K562 (cell line): ENCODE results near the gene TBC1D32. TPM values are rescaled to one million over a fixed set of nuclear protein-coding genes. Genes with fewer than 3 reads are reported as not detected.
A peak's percentile ranks its signal among the peaks of the same experiment; 100 is the strongest.

Source experiments
- ATAC-seq: fragments of 200-7000 bp; cut with Tn5 transposase; 3 replicates; pipeline ENCODE4 v1.9.1; 2020; ENCODE audit warnings: moderate library complexity
- BruUV-seq: library from RNA; stranded (reverse); fragments of 400-500 nt; replicated peaks from 2 replicates; lab custom pipeline; 2021; lab: Mats Ljungman, UMichigan
- CTCF ChIA-PET: fragments of 300-600 bp; formaldehyde crosslinking; extraction: SDS; loops from one replicate; lab custom pipeline; 2021; ENCODE audit warnings: low intra/inter-chr PET ratio; lab: Yijun Ruan, JAX
- POLR2A ChIA-PET: fragments of 300-600, 350-650 bp; sonication (Branson Sonifier 250); formaldehyde crosslinking; extraction: SDS; loops from one replicate; lab custom pipeline; 2021; ENCODE audit warnings: antibody characterized with exemption, inconsistent platforms; lab: Yijun Ruan, JAX
- DNase-seq, 4 experiments: peaks; one replicate each; pipeline versions ENCODE4 v3.0.0 to v3.0.0-alpha.2; 2011 to 2018; ENCODE audit warnings: low spot score in 3 of 4, mixed read lengths in 3 of 4; ENCODE audit errors: extremely low read depth in 1 of 4
- FAIRE-seq: peaks from 2 replicates; lab custom pipeline; 2011; peaks lifted over from hg19 to GRCh38; lab: Jason Lieb, UNC
- H2AFZ ChIP-seq: 2 replicates; pipeline ENCODE4 v1.6.0; 2011; ENCODE audit warnings: low read depth, low read length, control low read depth, inconsistent platforms
- H3K27ac ChIP-seq: fragments of 200-600 bp; 3 replicates; pipeline ENCODE4 v1.8.0; 2011; ENCODE audit warnings: low read depth, mild to moderate bottlenecking, control low read depth, inconsistent platforms, low read length, moderate library complexity, mixed read lengths; ENCODE audit errors: extremely low read depth
- H3K27me3 ChIP-seq, 2 experiments: fragments of 300-600 bp in 1 of 2; 2 replicates in 1 of 2; 3 replicates in 1 of 2; pipeline versions ENCODE4 v1.6.0 to v1.8.0; 2011; ENCODE audit warnings: inconsistent platforms in 2 of 2, low read length in 2 of 2, mild to moderate bottlenecking in 1 of 2, mixed read lengths in 1 of 2, moderate library complexity in 1 of 2; ENCODE audit not compliant: control insufficient read depth in 2 of 2, insufficient read depth in 2 of 2
- H3K36me3 ChIP-seq: fragments of 300-600 bp; 3 replicates; pipeline ENCODE4 v1.8.0; 2011; ENCODE audit warnings: mild to moderate bottlenecking, low read length, inconsistent platforms; ENCODE audit not compliant: control insufficient read depth, insufficient read depth
- H3K4me1 ChIP-seq, 2 experiments: fragments of 200-600 bp in 1 of 2; replicated peaks in 1 of 2; 2 replicates in 1 of 2; 3 replicates in 1 of 2; pipeline versions ENCODE4 v1.5.1 to v1.8.0; 2011; ENCODE audit warnings: inconsistent platforms in 2 of 2, low read length in 2 of 2, mild to moderate bottlenecking in 1 of 2, mixed read lengths in 1 of 2, moderate library complexity in 1 of 2; ENCODE audit not compliant: control insufficient read depth in 2 of 2, insufficient read depth in 2 of 2
- H3K4me2 ChIP-seq: 2 replicates; pipeline ENCODE4 v1.6.1; 2011; ENCODE audit warnings: low read length, control low read depth, inconsistent platforms, mixed read lengths; ENCODE audit not compliant: insufficient read depth
- H3K4me3 ChIP-seq: fragments of 200-600 bp; sonication (generic), shearing (Covaris generic); 2 replicates; pipeline ENCODE4 v1.5.1; 2016; ENCODE audit warnings: control low read depth, inconsistent platforms
- H3K79me2 ChIP-seq: fragments of 200-600 bp; 3 replicates; pipeline ENCODE4 v1.8.0; 2011; ENCODE audit warnings: low read length, inconsistent platforms; ENCODE audit not compliant: control insufficient read depth, insufficient read depth
- H3K9ac ChIP-seq, 2 experiments: 2 replicates each; pipeline versions ENCODE4 v1.6.0 to v1.6.1; 2011; ENCODE audit warnings: low read depth in 2 of 2, low read length in 2 of 2, control low read depth in 1 of 2, inconsistent platforms in 1 of 2, mild to moderate bottlenecking in 1 of 2, mixed read lengths in 1 of 2; ENCODE audit not compliant: insufficient read depth in 1 of 2
- H3K9me1 ChIP-seq: one replicate; pipeline ENCODE4 v1.6.0; 2011; ENCODE audit warnings: inconsistent platforms, mild to moderate bottlenecking, low read length, moderate library complexity; ENCODE audit not compliant: control insufficient read depth, insufficient read depth
- H3K9me3 ChIP-seq: replicated peaks from 2 replicates; pipeline ENCODE4 v1.5.1; 2011; ENCODE audit warnings: low read depth, low read length, inconsistent platforms; ENCODE audit not compliant: control insufficient read depth, insufficient read depth
- H4K20me1 ChIP-seq: replicated peaks from 2 replicates; pipeline ENCODE4 v1.6.1; 2011; ENCODE audit warnings: low read length, inconsistent platforms, mixed read lengths; ENCODE audit not compliant: control insufficient read depth, insufficient read depth
- FOXK1 ChIP-seq: sonication (generic); formaldehyde crosslinking; IDR thresholded peaks from 2 replicates; pipeline ENCODE4 v1.8.0; 2022; ENCODE audit warnings: missing genetic modification reagents, mild to moderate bottlenecking, borderline replicate concordance
- HMGN3 ChIP-seq: IDR thresholded peaks from 2 replicates; pipeline ENCODE4 v1.6.1; 2011; ENCODE audit warnings: borderline replicate concordance, low read depth, mild to moderate bottlenecking, mixed read lengths, low read length; ENCODE audit not compliant: insufficient read length; ENCODE audit errors: extremely low read depth
- HNRNPLL ChIP-seq: fragments of 200-400 bp; formaldehyde crosslinking; IDR thresholded peaks from 2 replicates; pipeline ENCODE4 v1.6.1; 2017; ENCODE audit warnings: low read length, low read depth, mild to moderate bottlenecking; ENCODE audit not compliant: poor library complexity, severe bottlenecking
- MAZ ChIP-seq, 2 experiments: fragments of 450-650 bp in 1 of 2; sonication (generic) in 1 of 2; formaldehyde crosslinking; IDR thresholded peaks in 1 of 2; conservative IDR thresholded peaks in 1 of 2; 2 replicates each; pipeline versions ENCODE4 v1.4.0 to v1.5.0; 2020; ENCODE audit warnings: mild to moderate bottlenecking in 1 of 2, missing genetic modification reagents in 1 of 2
- SIN3A ChIP-seq, 2 experiments: fragments of 150-350 bp in 1 of 2; IDR thresholded peaks; 2 replicates each; pipeline ENCODE4 v1.6.1; 2011 to 2016; ENCODE audit warnings: borderline replicate concordance in 2 of 2, low read depth in 2 of 2, low read length in 2 of 2, mild to moderate bottlenecking in 2 of 2, moderate library complexity in 2 of 2; ENCODE audit not compliant: control insufficient read depth in 1 of 2
- TEAD2 ChIP-seq: fragments of 450-650 bp; IDR thresholded peaks from 2 replicates; pipeline ENCODE4 v1.6.1; 2016; ENCODE audit warnings: missing genetic modification characterization, control low read depth, missing compliant biosample characterization
- ZNF764 ChIP-seq: fragments of 250-450 bp; sonication (Bioruptor Pico); IDR thresholded peaks from 2 replicates; pipeline ENCODE4 v1.4.0; 2020; ENCODE audit warnings: low read depth, mild to moderate bottlenecking, moderate library complexity
- ZNF766 ChIP-seq: fragments of 200-800 bp; sonication (Bioruptor generic); conservative IDR thresholded peaks from 2 replicates; pipeline ENCODE4 v1.6.1; 2016; ENCODE audit warnings: missing genetic modification characterization, missing compliant biosample characterization
- WGBS: fragments of 100-300 bp; shearing (Covaris generic); methylation state at CpG from one replicate; pipeline ENCODE4 v1.1.6; 2016; ENCODE audit warnings: low coverage, mixed read lengths; ENCODE audit not compliant: insufficient coverage; ENCODE audit errors: missing lambda C conversion rate; 5-methylcytosine and 5-hydroxymethylcytosine counted together
- in situ Hi-C: fragments of 300-500 bp; cut with MboI; formaldehyde crosslinking; loops from 4 replicates; pipeline ENCODE4 v1.15.0; 2018; ENCODE audit warnings: inconsistent platforms, mixed read lengths
- intact Hi-C: fragments of 100-400 bp; cut with micrococcal nuclease; formaldehyde crosslinking; loops from 2 replicates; pipeline ENCODE4 v1.14.2; 2022
- polyA plus RNA-seq, 8 experiments: library from polyadenylated mRNA; depleted of rRNA in 4 of 8; stranded (reverse) in 5 of 8; unstranded in 3 of 8; fragments of >200 nt; fragmentation: Nextera tagmentation in 2 of 8; fragmentation: Illumina TruSeq in 1 of 8; extraction: Ambion mirVana in 2 of 8; extraction: Trizol in 1 of 8; gene quantifications; 2 replicates each; pipeline versions ENCODE4 v1.2.1 to v1.2.3, GENCODE V29; 2011 to 2014; ENCODE audit warnings: inconsistent platforms in 1 of 8, missing spikeins in 1 of 8
- total RNA-seq, 7 experiments: library from RNA; depleted of rRNA in 6 of 7; stranded (reverse); fragments of >200 nt in 6 of 7; fragmentation: Illumina TruSeq in 2 of 7; extraction: Trizol in 2 of 7; gene quantifications; 2 replicates each; pipeline versions ENCODE4 v1.2.1 to v1.2.3, GENCODE V29; 2011 to 2021; ENCODE audit warnings: low replicate concordance in 1 of 7
- TF ChIP-seq, protein P1 (sequence below): fragments of 200-800 bp; sonication (Bioruptor generic); IDR thresholded peaks from 2 replicates; pipeline ENCODE4 v1.6.1; 2017; ENCODE audit warnings: missing genetic modification characterization, missing compliant biosample characterization

TBC1D32 gene
- total and polyA plus RNA-seq, 9 of the 15 experiments (the other 6 are each of a cell fraction or from before 2014, with no cell fraction given), result 2.5 to 9.6 (median 3.9) TPM

GRCh38 chr6:121333196-121333595 lies 1.1 kb downstream of the TBC1D32 start:
- intact Hi-C loops, result no loop called here
- no peak for FAIRE-seq
- peak overlapping the region; percentile 89 for H3K27ac ChIP-seq
- peak; percentile 32 for ATAC-seq
- TF ChIP-seq ZNF766 (peak; percentile 74), SIN3A (IDR thresholded peaks at IDR 0.05; ENCODE audit: borderline replicate concordance in 2 of 2, control insufficient read depth in 1 of 2, low read depth in 2 of 2, low read length in 2 of 2) (no peak), ZNF764 (CRISPR knock-in tag) (no peak), HNRNPLL (peak; percentile 33), MAZ (CRISPR knock-in tag; conservative IDR thresholded peaks at IDR 0.05 in 1 of 2, IDR thresholded peaks at IDR 0.05 in 1 of 2) (no peak), FOXK1 (CRISPR knock-in tag) (no peak), HMGN3 (no peak), TEAD2 (tag) (no peak)
- TF ChIP-seq, protein P1, sequence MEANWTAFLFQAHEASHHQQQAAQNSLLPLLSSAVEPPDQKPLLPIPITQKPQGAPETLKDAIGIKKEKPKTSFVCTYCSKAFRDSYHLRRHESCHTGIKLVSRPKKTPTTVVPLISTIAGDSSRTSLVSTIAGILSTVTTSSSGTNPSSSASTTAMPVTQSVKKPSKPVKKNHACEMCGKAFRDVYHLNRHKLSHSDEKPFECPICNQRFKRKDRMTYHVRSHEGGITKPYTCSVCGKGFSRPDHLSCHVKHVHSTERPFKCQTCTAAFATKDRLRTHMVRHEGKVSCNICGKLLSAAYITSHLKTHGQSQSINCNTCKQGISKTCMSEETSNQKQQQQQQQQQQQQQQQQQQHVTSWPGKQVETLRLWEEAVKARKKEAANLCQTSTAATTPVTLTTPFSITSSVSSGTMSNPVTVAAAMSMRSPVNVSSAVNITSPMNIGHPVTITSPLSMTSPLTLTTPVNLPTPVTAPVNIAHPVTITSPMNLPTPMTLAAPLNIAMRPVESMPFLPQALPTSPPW (CRISPR knock-in tag), result peak; percentile 75
- BruUV-seq, result no TSS peak
- POLR2A ChIA-PET, result no interaction called here
- no peaks in the 10 kb centered on the region for H4K20me1 ChIP-seq
- H3K4me2 ChIP-seq, result peak overlapping the region; percentile 93; the same call in 1 of the 2 replicates
- H3K4me3 ChIP-seq, result peak overlapping the region; percentile 60
- peak overlapping the region; percentile 99 for H2AFZ ChIP-seq
- peak overlapping the region in 1 of 2 experiments; percentile 70; a peak in 2 of 4 replicates for H3K9ac ChIP-seq
- H3K9me3 ChIP-seq, result no peaks in the 10 kb centered on the region
- peak in 3 of 4 experiments; percentile 10 to 40 (median 13) for DNase-seq
- in situ Hi-C loops, result no loop called here
- 5% methylated on average over 4 of the region's 4 CpGs for WGBS
- H3K4me1 ChIP-seq, result peaks cover 3 to 6% of the 10 kb centered on the region in 2 experiments; a peak in 1 of 5 replicates
- CTCF ChIA-PET, result interaction anchor here (0.6 kb wide), 1 partner anchor 14 kb away, joined by 3 read pairs; no protein-coding TSS in a partner anchor
- no peaks in the 10 kb centered on the region for H3K36me3 ChIP-seq
- no peaks in the 10 kb centered on the region for H3K27me3 ChIP-seq
- H3K79me2 ChIP-seq, result peaks cover 37% of the 10 kb centered on the region
- H3K9me1 ChIP-seq, result no peaks in the 10 kb centered on the region
